Lower lobe of right lung (tissue), 2 donors: ENCODE data around the gene EEPD1. TPM values are rescaled to one million over a fixed set of nuclear protein-coding genes. Genes with fewer than 3 reads are reported as not detected.
A peak's percentile ranks its signal among the peaks of the same experiment; 100 is the strongest.

Experiments
- ATAC-seq, 2 donors: fragments of 200-7000 bp; cut with Tn5 transposase; one replicate each; pipeline ENCODE4 v1.9.1; 2020 to 2022; ENCODE audit warnings: mild to moderate bottlenecking in 2 of 2, moderate library complexity in 2 of 2
- DNase-seq: peaks from one replicate; pipeline ENCODE4 v3.0.0-alpha.2; 2020
- H3K27ac ChIP-seq: fragments of 200-600 bp; one replicate; pipeline ENCODE4 v1.8.0; 2022
- H3K27me3 ChIP-seq: fragments of 200-600 bp; one replicate; pipeline ENCODE4 v1.8.0; 2022; ENCODE audit warnings: low read depth
- H3K36me3 ChIP-seq: fragments of 200-600 bp; one replicate; pipeline ENCODE4 v1.8.0; 2022; ENCODE audit warnings: mild to moderate bottlenecking
- H3K4me1 ChIP-seq: fragments of 200-600 bp; one replicate; pipeline ENCODE4 v1.8.0; 2022
- H3K4me3 ChIP-seq: fragments of 200-600 bp; one replicate; pipeline ENCODE4 v1.8.0; 2022; ENCODE audit warnings: mild to moderate bottlenecking
- H3K9me3 ChIP-seq: fragments of 200-600 bp; one replicate; pipeline ENCODE4 v1.8.0; 2022
- CTCF ChIP-seq: fragments of 200-600 bp; IDR thresholded peaks from one replicate; pipeline ENCODE4 v1.8.0; 2022; ENCODE audit warnings: antibody characterized with exemption, mild to moderate bottlenecking
- intact Hi-C: fragments of 100-400 bp; cut with DNase I; formaldehyde crosslinking; loops from one replicate; pipeline ENCODE4 v1.11.0; 2022
- total RNA-seq: library from RNA; stranded (reverse); fragmentation: NEBNext Ultra II Directional; extraction: Animal tissue kit (Norgen Biotek cat#: 25700); gene quantifications from one replicate; pipeline ENCODE4 v1.2.1, GENCODE V29; 2021
- donor health status: DM: no; HTN: yes; CAD: no; lungs with severe emphysema.

Gene EEPD1
- total RNA-seq, 1 donor from 2014 or later: 7.9 TPM

- no peaks in the 10 kb centered on the region for H3K9me3 ChIP-seq
- no peak for TF ChIP-seq CTCF
- no peak for ATAC-seq
- H3K27ac ChIP-seq: no peak overlapping the region
- intact Hi-C loops: no loop called here
- DNase-seq: no peak
- peaks cover 7% of the 10 kb centered on the region for H3K36me3 ChIP-seq
- H3K4me1 ChIP-seq: peaks cover 35% of the 10 kb centered on the region
- H3K4me3 ChIP-seq: no peak overlapping the region
- H3K27me3 ChIP-seq: no peaks in the 10 kb centered on the region
These were observed 142.0 kb downstream of the EEPD1 start for GRCh38 chr7:36295090-36295489.

GRCh38 chr7:36296284-36296683 lies 143.2 kb downstream of the EEPD1 start:
- no peaks in the 10 kb centered on the region for H3K27me3 ChIP-seq
- intact Hi-C loops: no loop called here
- ATAC-seq (no peak), DNase-seq (no peak)
- no peak for TF ChIP-seq CTCF
- H3K4me3 ChIP-seq: no peak overlapping the region
- H3K27ac ChIP-seq: no peak overlapping the region
- peaks cover 38% of the 10 kb centered on the region for H3K4me1 ChIP-seq
- peaks cover 9% of the 10 kb centered on the region for H3K36me3 ChIP-seq
- no peaks in the 10 kb centered on the region for H3K9me3 ChIP-seq

- H3K36me3 ChIP-seq: peaks cover 9% of the 10 kb centered on the region
- no peak for ATAC-seq
- H3K27ac ChIP-seq: no peak overlapping the region
- TF ChIP-seq CTCF: no peak
- H3K4me1 ChIP-seq: peaks cover 34% of the 10 kb centered on the region
- H3K9me3 ChIP-seq: no peaks in the 10 kb centered on the region
- no peaks in the 10 kb centered on the region for H3K27me3 ChIP-seq
- intact Hi-C loops: no loop called here
- DNase-seq: no peak
- H3K4me3 ChIP-seq: no peak overlapping the region
These were observed 144.4 kb downstream of the EEPD1 start for GRCh38 chr7:36297364-36298009.

- Histone ChIP-seq H3K27me3 (no peaks in the 10 kb centered on the region), H3K4me1 (peaks cover 39% of the 10 kb centered on the region), H3K4me3 (no peak overlapping the region), H3K36me3 (peaks cover 9% of the 10 kb centered on the region), H3K27ac (no peak overlapping the region), H3K9me3 (no peaks in the 10 kb centered on the region)
- intact Hi-C loops: no loop called here
- TF ChIP-seq CTCF: no peak
- peak in 1 of 2 donors; percentile 15 for ATAC-seq
- no peak for DNase-seq
These were observed 145.1 kb downstream of the EEPD1 start for GRCh38 chr7:36298106-36298505.

GRCh38 chr7:36299223-36299774 lies 146.2 kb downstream of the EEPD1 start:
- intact Hi-C loops: no loop called here
- H3K27me3 ChIP-seq: no peaks in the 10 kb centered on the region
- no peaks in the 10 kb centered on the region for H3K9me3 ChIP-seq
- no peak for TF ChIP-seq CTCF
- H3K36me3 ChIP-seq: peaks cover 9% of the 10 kb centered on the region
- no peak for DNase-seq
- H3K4me1 ChIP-seq: peaks cover 51% of the 10 kb centered on the region
- no peak overlapping the region for H3K27ac ChIP-seq
- no peak for ATAC-seq
- H3K4me3 ChIP-seq: no peak overlapping the region
